ENCODE measurements around the gene TMEM145. TPM values are rescaled to one million over a fixed set of nuclear protein-coding genes. Genes with fewer than 3 reads are reported as not detected.
"Not testable (repeated sequence)": the region's sequence is repeated elsewhere in the genome, so short reads cannot be mapped to it uniquely, and the experiment has no call there.

TMEM145 gene
- total RNA-seq, 1 donor from 2014 or later, result not detected

DNA sequence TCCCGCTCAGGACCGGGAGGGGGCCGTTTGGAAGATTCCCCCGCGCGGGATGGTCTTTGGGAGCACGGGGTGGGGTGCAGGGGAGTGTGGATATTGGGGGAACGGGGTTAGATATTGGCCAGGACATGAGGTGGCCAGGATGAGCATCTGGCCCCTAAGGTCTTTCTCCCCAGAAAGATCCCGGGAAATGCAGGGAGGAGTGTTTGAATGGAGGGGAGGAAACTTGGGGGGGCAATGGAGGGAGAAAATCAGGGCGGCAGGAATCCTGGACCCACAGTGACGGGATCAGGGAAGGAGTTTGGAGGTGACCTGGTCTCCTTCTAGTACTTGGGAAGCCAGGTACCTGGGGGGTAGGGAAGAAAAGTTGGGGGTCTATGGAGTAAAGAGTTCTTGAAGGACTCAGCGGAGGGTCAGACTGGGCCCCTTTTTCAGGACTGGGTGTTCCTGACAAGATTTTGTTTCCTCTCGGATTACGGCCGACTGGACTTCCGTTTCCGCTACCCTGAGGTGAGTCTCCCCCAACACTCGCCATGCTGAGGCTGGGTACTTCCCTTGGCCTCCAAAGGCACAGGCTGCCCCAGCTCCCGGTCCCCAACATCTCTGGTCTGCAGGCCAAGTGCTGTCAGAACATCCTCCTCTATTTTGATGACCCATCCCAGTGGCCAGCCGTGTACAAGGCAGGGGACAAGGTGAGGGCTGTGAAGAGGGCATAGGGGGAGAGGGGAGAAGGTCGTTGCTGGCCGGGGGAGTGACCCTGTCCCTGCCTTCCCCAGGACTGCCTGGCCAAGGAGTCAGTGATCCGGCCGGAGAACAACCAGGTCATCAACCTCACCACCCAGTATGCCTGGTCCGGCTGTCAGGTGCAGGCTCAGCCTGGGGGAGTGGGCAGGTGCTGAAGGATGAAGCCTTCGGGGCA is 989 bp downstream of the TMEM145 start:
- no peak for DNase-seq (ENCODE audit: low spot score)

DNA sequence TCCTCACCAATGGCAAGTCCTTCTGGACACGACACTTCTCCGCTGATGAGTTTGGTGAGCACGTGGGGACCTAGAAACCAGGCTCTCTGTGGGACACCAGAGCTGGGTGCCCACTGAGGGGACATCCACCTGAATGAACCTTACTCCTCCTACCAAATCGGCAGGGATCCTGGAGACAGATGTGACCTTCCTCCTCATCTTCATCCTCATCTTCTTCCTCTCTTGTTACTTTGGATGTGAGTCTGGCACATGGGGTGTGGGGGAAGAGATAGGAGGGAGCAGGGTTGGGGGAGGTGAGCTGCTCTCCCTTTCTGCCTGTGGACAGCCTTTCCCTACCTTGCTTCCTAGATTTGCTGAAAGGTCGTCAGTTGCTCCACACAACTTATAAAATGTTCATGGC is 1.9 kb downstream of the TMEM145 start:
- no peak for DNase-seq (ENCODE audit: low spot score)

DNA sequence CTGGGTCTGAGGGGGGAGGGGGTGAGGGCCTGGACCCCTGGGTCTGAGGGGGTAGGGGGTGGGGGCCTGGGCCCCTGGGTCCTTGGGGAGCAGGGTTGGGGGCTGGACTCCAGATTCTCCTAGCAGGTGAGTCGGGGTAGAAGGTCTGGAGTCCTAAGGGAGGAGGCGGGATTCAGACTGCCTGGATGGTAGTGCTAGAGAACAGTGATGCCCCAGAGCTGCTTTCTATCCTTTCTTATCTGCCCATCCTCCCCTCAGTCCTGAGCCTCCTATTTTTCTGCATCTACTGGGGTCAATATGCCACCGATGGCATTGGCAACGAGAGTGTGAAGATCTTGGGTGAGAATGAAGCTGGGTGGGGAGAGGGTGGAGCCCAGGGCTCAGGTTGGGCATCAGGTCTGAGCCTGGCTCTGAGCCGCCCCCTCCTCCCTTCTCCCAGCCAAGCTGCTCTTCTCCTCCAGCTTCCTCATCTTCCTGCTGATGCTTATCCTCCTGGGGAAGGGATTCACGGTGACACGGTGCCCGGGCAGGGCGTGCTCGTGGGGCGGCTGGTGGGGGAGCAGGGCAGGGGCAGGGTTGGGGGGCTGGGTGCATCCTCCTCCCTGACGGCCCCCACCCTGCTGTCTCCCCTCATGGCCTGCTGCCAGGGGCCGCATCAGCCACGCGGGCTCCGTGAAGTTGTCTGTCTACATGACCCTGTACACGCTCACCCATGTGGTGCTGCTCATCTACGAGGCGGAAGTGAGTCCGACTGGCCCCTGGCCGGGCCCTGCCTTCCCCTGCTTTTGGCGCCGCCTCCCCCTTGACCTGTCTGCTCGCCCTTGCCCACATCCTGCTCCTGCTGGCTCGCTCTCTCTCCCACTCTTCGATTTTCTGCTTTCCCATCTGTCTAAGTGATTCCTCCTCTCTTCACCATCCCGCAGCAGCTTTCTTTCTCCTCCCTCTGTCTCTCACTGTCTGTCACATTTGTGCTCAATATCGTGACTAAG is 3.4 kb downstream of the TMEM145 start:
- no peak for DNase-seq (ENCODE audit: low spot score)

- DNase-seq (ENCODE audit: low spot score), result no peak
These were observed 4.4 kb downstream of the TMEM145 start for GRCh38 chr19:42317535-42317934.

DNA sequence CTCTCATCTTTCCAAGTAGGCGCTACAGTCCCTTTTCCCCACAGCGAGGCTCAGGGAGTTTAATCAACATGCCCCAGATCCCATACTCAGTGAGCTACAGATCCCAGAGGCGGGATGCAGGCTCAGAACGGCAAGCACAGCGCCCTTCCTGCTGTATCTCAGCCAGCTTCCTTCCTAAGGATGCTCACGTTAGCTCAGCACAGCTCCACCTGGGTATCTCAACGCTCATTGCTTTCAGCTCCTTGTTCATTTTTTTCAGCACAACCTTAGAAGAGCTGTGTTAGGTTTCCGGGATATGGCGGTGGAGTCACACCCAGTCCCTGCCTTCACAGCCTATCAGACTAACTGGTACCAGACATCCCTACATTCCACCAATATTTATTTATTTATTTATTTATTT is 9.2 kb downstream of the TMEM145 start:
- no peak for DNase-seq (ENCODE audit: low spot score)

GRCh38 chr19:42323473-42323851 is 10.4 kb downstream of the TMEM145 start:
- DNase-seq (ENCODE audit: low spot score), result no peak

GRCh38 chr19:42323852-42324654 is 10.9 kb downstream of the TMEM145 start:
- no peak for DNase-seq (ENCODE audit: low spot score)

DNA sequence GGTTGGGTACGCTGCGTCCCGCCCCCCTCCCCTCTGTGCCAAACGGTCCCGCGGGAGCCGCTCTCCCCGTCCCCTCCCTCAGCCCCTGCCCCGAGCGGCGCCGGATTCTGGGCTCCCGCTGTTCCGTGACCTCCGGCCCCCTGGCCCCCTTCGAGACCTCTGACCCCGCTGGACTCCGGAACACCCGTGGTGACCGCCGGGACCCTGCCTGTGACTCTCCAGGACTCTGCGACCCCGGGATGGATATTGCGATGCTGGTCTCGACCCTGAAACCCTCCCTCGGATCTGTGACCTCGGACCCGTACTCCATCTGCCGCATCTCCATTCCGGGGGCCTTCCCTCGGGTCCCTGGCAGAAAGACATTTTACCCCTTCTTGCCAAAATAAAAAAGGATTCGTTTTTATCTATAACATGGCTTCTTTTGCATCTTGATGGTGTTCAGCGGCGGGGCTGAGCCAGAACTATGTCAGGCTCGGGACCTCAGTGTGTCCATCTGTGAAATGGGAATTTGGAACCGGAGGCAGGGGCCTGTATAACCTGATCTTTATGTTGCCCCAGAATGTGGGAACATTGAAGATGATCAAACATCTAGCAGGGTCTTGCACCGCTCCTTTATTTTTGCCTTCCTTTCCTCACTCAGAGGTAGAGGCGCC is 11.7 kb downstream of the TMEM145 start:
- no peak for DNase-seq (ENCODE audit: low spot score)

DNA sequence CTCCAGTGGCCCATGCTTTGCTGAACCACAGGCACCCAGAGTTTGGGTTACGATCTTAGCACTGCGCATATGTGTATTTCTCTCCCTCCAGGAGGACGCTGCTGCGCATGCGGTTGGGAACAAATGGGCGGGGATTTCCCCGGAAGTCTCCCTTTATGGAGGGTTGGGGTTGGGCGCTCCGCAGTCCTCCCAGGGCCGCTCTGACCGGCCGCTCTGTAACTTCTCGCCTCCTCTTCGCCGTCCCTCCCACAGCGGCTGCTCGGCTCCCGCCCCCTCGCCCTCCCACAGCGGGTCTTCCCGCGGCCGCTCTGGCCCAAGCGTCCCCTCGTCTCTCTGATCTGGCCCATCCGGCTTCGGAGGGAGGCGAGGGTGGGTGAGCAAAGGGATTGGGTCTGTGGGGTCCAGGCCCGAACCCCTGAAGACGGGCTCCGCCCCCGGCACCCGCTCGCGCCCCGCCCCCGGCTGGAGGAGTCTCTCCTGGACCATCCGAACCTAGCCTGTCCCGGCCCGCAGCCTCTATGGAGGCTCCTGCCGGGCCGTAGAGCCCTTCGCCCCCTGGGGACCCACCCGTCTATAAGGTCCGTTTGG is 12.3 kb downstream of the TMEM145 start, which contains the start of gene MEGF8:
Gene MEGF8, plus strand, starts transcription at position 328 of the 588 bp plus-strand sequence. CDS start 609 bp downstream, outside the sequence.
- peak; percentile 100 for DNase-seq (ENCODE audit: low spot score)

GRCh38 chr19:42325896-42326771 is 13.0 kb downstream of the TMEM145 start:
- no peak for DNase-seq (ENCODE audit: low spot score)

DNA sequence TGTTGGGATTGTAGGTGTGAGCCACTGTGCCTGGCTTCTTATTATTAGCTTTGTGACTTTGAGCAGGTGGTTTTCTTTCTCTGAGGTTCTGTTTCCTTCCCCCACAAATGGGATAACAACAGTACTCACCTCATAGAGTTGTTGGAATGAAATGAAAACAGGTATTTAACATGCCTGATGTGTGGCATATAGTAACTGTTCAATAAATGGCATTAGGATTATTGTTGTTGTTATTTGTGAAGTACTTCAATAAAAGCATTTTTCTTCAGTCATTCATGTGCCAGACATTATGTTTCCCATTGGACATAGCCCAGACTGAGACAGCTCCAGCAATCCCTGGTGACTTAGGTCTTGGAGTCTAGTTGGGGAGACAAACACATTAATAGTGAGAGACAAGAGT is 13.9 kb downstream of the TMEM145 start:
- DNase-seq (ENCODE audit: low spot score), result no peak

- no peak for DNase-seq (ENCODE audit: low spot score)
These were observed 14.3 kb downstream of the TMEM145 start for GRCh38 chr19:42327381-42327780.

DNA sequence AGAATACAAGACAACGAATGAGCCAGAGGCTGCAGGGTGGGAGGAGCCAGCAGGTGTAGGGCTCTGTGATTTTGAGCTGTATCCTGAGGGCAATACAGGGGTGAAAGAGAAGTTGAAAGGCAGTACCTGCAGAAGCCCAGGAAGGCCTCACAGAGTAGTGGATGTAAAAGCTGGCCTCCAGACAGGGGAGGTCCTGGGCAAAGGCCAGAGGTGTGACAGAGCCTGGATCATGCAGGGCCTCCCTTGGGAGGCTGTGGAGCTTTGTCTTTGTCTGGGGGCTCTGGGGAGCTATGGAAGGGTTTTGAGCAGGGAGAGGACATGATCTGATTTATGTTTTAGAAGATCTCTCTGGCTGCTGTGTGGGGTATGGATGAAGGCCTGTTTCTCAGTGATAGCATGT is 15.0 kb downstream of the TMEM145 start:
- DNase-seq (ENCODE audit: low spot score), result no peak

DNA sequence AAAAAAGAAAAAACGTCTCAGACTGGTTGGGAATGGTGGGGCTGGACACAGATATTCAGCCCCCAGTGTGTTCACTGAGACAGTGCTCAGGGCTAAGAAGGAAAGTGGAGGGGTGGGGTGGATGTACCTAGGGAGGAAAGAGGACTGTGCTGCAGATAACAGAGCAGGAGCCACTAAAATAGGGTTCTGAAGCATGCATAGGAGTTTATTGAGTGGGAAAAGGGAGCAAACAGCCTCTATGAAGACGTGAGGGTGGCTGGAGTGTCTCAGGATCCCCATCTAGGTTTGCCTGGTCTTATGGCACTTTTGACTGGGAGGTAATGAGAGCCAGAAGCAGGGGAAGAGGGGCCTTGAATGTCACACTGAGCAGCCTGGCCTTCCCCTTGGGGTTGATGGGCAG is 15.7 kb downstream of the TMEM145 start:
- DNase-seq (ENCODE audit: low spot score), result no peak

- peak; percentile 86 for DNase-seq (ENCODE audit: low spot score)
These were observed 17.2 kb downstream of the TMEM145 start for GRCh38 chr19:42330241-42330711.

DNA sequence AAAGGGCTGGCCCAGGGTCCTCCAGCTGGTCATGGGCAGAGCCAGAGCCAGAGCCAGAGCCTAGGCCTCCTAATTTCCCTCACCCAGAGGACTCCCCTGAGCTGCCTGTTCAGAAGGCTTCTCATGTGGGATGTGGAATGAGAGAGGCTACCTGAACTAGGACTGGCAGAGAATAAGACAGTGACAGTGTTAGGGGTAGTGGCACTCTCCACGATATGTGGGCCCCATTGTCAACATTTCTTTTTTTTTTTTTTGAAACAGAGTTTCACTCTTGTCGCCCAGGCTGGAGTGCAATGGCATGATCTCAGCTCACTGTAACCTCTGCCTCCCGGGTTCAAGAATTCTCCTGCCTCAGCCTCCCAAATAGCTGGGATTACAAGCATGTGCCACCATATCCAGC is 18.2 kb downstream of the TMEM145 start:
- DNase-seq (ENCODE audit: low spot score), result not testable (repeated sequence)

- DNase-seq (ENCODE audit: low spot score), result no peak
These were observed 18.9 kb downstream of the TMEM145 start for GRCh38 chr19:42332059-42332458.

DNA sequence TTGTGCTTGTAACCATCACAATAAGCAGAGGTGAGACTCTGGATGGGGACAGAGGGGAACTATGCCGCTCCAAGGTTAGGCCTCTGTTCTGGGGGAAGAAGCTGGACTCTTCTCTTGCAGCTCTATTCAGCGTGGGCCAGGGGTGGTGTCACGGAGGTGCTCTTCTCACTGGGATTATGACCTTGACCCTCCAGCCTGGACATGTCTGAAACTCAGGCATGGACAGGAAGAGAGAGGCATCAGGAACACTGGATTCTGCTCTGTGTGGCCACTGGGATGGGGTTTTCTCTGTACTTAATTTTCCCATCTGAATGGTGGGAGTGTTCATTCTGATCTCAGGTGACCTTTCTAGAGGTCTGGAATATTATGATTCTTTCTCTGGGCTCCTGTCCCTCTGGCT is 19.9 kb downstream of the TMEM145 start:
- DNase-seq (ENCODE audit: low spot score), result no peak

DNA sequence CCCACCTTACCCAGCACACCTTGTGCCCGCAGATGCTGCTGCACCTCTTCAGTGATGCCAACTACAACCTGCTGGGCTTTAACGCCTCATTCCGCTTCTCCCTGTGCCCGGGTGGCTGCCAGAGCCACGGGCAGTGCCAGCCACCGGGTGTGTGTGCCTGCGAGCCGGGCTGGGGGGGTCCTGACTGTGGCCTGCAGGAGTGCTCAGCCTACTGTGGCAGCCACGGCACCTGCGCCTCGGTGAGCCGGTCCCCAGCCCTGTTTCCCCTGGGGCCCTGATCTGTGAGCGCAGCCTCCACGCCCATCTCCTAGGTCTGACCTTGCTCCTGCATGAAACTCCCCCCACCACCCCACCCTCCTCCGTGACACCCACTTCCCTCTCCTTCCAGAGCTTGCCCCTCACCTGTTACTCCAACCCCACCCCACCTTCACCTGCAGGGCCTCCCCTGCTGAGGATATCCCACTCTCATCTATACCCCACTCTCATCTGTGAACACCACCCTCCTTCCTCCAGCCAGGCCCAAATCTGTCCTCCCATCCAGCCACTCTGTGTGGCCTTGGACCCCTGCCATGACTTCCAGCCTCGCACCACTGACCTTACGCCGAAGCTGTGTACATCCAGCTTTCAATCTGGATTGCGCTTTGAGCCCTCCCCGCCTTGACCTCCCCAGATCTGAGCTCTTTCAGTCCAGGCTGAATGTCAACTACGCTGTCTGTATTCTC is 21.0 kb downstream of the TMEM145 start:
- DNase-seq (ENCODE audit: low spot score), result no peak
